Neuronal stem cell (in vitro differentiated cells): ENCODE measurements around the gene AHRR.
A peak's percentile ranks its signal among the peaks of the same experiment; 100 is the strongest.

Experiments used
- DNase-seq: peaks from one replicate; pipeline ENCODE4 v3.0.0-alpha.2; 2013; ENCODE audit warnings: low spot score
- H2AFZ ChIP-seq: one replicate; pipeline ENCODE4 v1.6.1; 2013; ENCODE audit warnings: mild to moderate bottlenecking, low read length, inconsistent platforms
- H2AK5ac ChIP-seq: 2 replicates; pipeline ENCODE4 v1.6.1; 2013; ENCODE audit warnings: low read depth, mild to moderate bottlenecking, inconsistent platforms, low read length, moderate library complexity, mixed read lengths
- H2BK120ac ChIP-seq: 2 replicates; pipeline ENCODE4 v1.6.1; 2013; ENCODE audit warnings: low read depth, mild to moderate bottlenecking, inconsistent platforms, low read length, moderate library complexity, mixed read lengths
- H2BK12ac ChIP-seq: one replicate; pipeline ENCODE4 v1.6.1; 2013; ENCODE audit warnings: low read length, inconsistent platforms
- H2BK15ac ChIP-seq: 2 replicates; pipeline ENCODE4 v1.6.1; 2013; ENCODE audit warnings: mild to moderate bottlenecking, low read length, inconsistent platforms, mixed read lengths
- H2BK5ac ChIP-seq: one replicate; pipeline ENCODE4 v1.6.1; 2013; ENCODE audit warnings: inconsistent platforms, mild to moderate bottlenecking, low read length, moderate library complexity
- H3K14ac ChIP-seq: one replicate; pipeline ENCODE4 v1.6.1; 2013; ENCODE audit warnings: low read length, inconsistent platforms
- H3K18ac ChIP-seq: 2 replicates; pipeline ENCODE4 v1.6.1; 2013; ENCODE audit warnings: low read length, inconsistent platforms
- H3K23ac ChIP-seq: 2 replicates; pipeline ENCODE4 v1.6.1; 2013; ENCODE audit warnings: low read depth, mild to moderate bottlenecking, mixed read lengths, low read length, inconsistent platforms; ENCODE audit not compliant: poor library complexity
- H3K27ac ChIP-seq: replicated peaks from 3 replicates; pipeline ENCODE4 v1.5.1; 2013; ENCODE audit warnings: low read length, inconsistent platforms
- H3K27me3 ChIP-seq, 3 experiments: 2 replicates each; pipeline ENCODE4 v1.6.1; 2013; ENCODE audit warnings: low read length in 3 of 3, mild to moderate bottlenecking in 2 of 3, inconsistent platforms in 1 of 3, low read depth in 1 of 3, mixed read lengths in 1 of 3, moderate library complexity in 1 of 3; ENCODE audit not compliant: control insufficient read depth in 3 of 3, insufficient read depth in 3 of 3
- H3K36me3 ChIP-seq, 2 donors: replicated peaks in 1 of 2; 2 replicates each; pipeline ENCODE4 v1.6.1; 2013; ENCODE audit warnings: low read length in 2 of 2; ENCODE audit not compliant: control insufficient read depth in 2 of 2, insufficient read depth in 2 of 2
- H3K4ac ChIP-seq: 2 replicates; pipeline ENCODE4 v1.6.1; 2013; ENCODE audit warnings: inconsistent platforms, mild to moderate bottlenecking, low read length, moderate library complexity
- H3K4me1 ChIP-seq, 2 donors: 1 replicate in 1 of 2; 2 replicates in 1 of 2; pipeline ENCODE4 v1.6.1; 2013; ENCODE audit warnings: low read length in 2 of 2, low read depth in 1 of 2; ENCODE audit not compliant: control insufficient read depth in 2 of 2, insufficient read depth in 1 of 2
- H3K4me2 ChIP-seq: one replicate; pipeline ENCODE4 v1.6.1; 2013; ENCODE audit warnings: mild to moderate bottlenecking, low read length, inconsistent platforms; ENCODE audit not compliant: insufficient read depth, poor library complexity, severe bottlenecking
- H3K4me3 ChIP-seq, 2 donors: 2 replicates each; pipeline ENCODE4 v1.5.1; 2013; ENCODE audit warnings: low read length in 2 of 2, mild to moderate bottlenecking in 2 of 2, inconsistent platforms in 1 of 2, moderate library complexity in 1 of 2
- H3K79me1 ChIP-seq: one replicate; pipeline ENCODE4 v1.6.1; 2013; ENCODE audit warnings: low read depth, mild to moderate bottlenecking, inconsistent platforms, low read length, moderate library complexity
- H3K9ac ChIP-seq: one replicate; pipeline ENCODE4 v1.6.1; 2013; ENCODE audit warnings: mild to moderate bottlenecking, low read depth, low read length, inconsistent platforms; ENCODE audit not compliant: poor library complexity
- H3K9me3 ChIP-seq, 2 donors: replicated peaks in 1 of 2; 2 replicates each; pipeline versions ENCODE3 to v1.6.1; 2013; ENCODE audit warnings: low read length in 2 of 2, mild to moderate bottlenecking in 2 of 2, inconsistent platforms in 1 of 2, low read depth in 1 of 2, mixed read lengths in 1 of 2, moderate library complexity in 1 of 2; ENCODE audit not compliant: control insufficient read depth in 2 of 2, insufficient read depth in 1 of 2
- H4K8ac ChIP-seq: one replicate; pipeline ENCODE4 v1.6.1; 2013; ENCODE audit warnings: low read depth, mild to moderate bottlenecking, inconsistent platforms, low read length, moderate library complexity
- H4K91ac ChIP-seq: one replicate; pipeline ENCODE4 v1.6.1; 2013; ENCODE audit warnings: low read length, low read depth, mild to moderate bottlenecking, inconsistent platforms; ENCODE audit not compliant: poor library complexity
- WGBS, 2 donors: extraction: QIAGEN DNeasy Blood & Tissue Kit; methylation state at CpG; one replicate each; pipeline ENCODE4 v1.1.7; 2013; ENCODE audit warnings: missing lambda C conversion rate in 2 of 2, mixed read lengths in 1 of 2; ENCODE audit not compliant: insufficient read length in 2 of 2, insufficient replicate concordance in 1 of 2; ENCODE audit errors: extremely low coverage in 2 of 2; 5-methylcytosine and 5-hydroxymethylcytosine counted together

AHRR gene

DNA sequence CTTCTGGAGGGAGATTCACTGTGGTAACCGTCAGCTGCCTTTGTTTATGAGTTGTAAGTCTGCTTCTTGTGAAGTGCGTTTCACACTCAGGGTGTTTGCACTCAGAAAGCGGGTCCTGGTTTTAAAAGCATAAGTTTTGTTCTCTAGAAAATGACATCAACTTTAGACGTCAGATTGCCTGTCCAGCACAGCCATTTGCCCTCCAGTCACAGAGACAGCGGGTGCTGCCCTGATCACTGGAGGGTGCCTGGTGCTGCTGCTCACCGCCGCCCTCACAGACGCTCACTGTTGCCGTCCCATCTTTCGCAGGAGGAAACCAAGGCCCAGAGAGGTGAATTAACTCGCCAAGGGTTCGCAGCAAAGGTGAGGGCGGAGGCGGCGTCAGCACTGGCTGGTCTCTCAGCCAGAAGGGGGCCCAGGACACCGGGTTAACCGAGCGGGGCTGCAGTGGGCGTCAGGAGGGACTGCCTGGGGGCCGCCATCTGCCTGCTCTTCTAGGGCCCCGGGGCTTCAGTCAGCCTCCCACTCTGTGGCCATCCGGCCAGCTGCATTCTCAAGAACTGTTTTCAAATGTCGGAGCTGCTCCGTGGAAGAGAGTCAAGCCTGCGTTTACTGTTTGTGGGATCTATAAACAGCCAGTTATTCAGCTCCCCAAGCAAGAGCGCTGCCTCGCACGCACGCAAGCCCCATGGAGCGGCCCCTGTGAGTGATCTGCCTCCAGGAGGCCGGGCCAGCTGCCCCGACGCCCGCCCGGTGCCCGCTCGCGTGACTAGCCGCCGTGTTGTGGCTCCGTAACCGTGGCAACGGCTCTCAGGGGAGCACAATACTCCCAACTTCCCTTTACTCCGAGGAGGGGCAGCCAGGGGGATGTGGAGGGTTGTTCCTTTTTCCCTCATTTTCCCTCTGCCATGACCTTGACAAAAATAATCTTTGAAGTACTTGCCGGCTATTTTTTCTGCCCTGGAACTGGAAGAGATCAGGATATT, 78.1 kb downstream of the AHRR start:
- peak overlapping the region; percentile 84 for H4K8ac ChIP-seq
- peak; percentile 80 for DNase-seq
- H3K4me2 ChIP-seq = no peak overlapping the region
- peaks cover 16 to 27% of the 10 kb centered on the region in 2 donors for H3K4me1 ChIP-seq
- no peaks in the 10 kb centered on the region for H3K36me3 ChIP-seq
- H3K27ac ChIP-seq = no peak overlapping the region
- peak overlapping the region; percentile 98 for H4K91ac ChIP-seq
- no peaks in the 10 kb centered on the region for H3K27me3 ChIP-seq
- peak overlapping the region; percentile 100 for H2BK12ac ChIP-seq
- peaks cover under 1% of the 10 kb centered on the region for H3K79me1 ChIP-seq
- H3K18ac ChIP-seq = peak overlapping the region; percentile 98
- peak overlapping the region; percentile 82 for H2BK15ac ChIP-seq
- H2AFZ ChIP-seq = peak overlapping the region; percentile 78
- no peaks in the 10 kb centered on the region for H3K9me3 ChIP-seq
- H2BK5ac ChIP-seq = peak overlapping the region; percentile 35
- peak overlapping the region; percentile 47 for H3K14ac ChIP-seq
- no CpG with 5 or more reads among the region's 45 CpGs for WGBS, 2 donors
- H3K23ac ChIP-seq = no peak overlapping the region
- H2BK120ac ChIP-seq = peak overlapping the region; percentile 77
- peak overlapping the region; percentile 98 for H2AK5ac ChIP-seq
- H3K9ac ChIP-seq = peak overlapping the region; percentile 57
- no peak overlapping the region for H3K4me3 ChIP-seq
- H3K4ac ChIP-seq = no peak overlapping the region

DNA sequence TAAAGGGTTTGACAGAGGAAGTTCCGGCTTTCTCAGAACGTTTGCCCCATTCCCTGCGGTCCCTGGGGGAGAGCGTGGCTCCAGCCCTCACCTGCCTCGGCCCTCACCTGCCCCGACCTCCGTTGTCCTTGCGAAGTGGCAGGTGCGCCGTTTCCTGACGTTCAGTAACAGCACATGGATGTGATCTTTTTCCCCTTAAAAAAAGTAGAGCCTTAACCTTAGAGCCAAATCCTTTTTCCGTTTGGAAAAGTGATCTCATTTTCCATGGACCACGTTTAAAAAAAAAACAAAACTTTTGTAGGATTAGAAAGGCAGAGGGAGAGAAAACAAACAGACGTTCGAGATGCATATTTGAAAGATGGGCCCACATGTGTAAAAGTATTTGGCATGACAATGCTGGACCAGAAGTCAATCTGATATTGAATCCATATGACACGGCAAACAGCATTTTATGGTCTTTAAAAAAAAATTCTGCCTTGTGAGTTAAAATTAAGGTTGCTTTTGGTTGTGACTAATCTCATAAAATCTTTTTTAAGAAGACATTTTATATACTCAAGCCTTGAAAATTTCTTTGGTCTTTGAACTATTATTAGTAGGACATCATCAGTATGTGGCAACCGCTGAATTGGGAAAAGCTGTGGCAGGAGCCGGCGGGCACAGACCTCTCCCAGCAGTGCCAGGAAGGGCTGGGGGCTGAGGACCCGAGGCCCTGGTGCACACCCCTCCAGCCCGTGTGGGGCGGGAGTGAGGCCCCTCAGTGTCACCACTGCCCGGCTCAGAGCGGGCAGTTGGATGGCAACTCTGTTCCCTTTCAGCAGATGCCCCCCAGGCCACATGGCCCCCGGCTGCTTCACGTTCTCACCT, 79.0 kb downstream of the AHRR start:
- no peaks in the 10 kb centered on the region for H3K27me3 ChIP-seq
- no peak overlapping the region for H2BK5ac ChIP-seq
- H3K4ac ChIP-seq = no peak overlapping the region
- H3K4me1 ChIP-seq = peaks cover 14 to 18% of the 10 kb centered on the region in 2 donors
- peak overlapping the region; percentile 41 for H2BK15ac ChIP-seq
- H4K8ac ChIP-seq = no peak overlapping the region
- peak overlapping the region; percentile 98 for H2AK5ac ChIP-seq
- H3K23ac ChIP-seq = no peak overlapping the region
- H3K27ac ChIP-seq = no peak overlapping the region
- no CpG with 5 or more reads among the region's 26 CpGs for WGBS, 2 donors
- peak overlapping the region; percentile 78 for H2AFZ ChIP-seq
- no peak overlapping the region for H3K9ac ChIP-seq
- H3K4me2 ChIP-seq = no peak overlapping the region
- peak overlapping the region; percentile 12 for H4K91ac ChIP-seq
- H3K14ac ChIP-seq = peak overlapping the region; percentile 25
- H3K18ac ChIP-seq = peak overlapping the region; percentile 92
- peak overlapping the region; percentile 88 for H2BK120ac ChIP-seq
- no peak for DNase-seq
- H3K9me3 ChIP-seq = no peaks in the 10 kb centered on the region
- H3K36me3 ChIP-seq = no peaks in the 10 kb centered on the region
- peak overlapping the region; percentile 99 for H2BK12ac ChIP-seq
- H3K4me3 ChIP-seq = no peak overlapping the region
- no peaks in the 10 kb centered on the region for H3K79me1 ChIP-seq

DNA sequence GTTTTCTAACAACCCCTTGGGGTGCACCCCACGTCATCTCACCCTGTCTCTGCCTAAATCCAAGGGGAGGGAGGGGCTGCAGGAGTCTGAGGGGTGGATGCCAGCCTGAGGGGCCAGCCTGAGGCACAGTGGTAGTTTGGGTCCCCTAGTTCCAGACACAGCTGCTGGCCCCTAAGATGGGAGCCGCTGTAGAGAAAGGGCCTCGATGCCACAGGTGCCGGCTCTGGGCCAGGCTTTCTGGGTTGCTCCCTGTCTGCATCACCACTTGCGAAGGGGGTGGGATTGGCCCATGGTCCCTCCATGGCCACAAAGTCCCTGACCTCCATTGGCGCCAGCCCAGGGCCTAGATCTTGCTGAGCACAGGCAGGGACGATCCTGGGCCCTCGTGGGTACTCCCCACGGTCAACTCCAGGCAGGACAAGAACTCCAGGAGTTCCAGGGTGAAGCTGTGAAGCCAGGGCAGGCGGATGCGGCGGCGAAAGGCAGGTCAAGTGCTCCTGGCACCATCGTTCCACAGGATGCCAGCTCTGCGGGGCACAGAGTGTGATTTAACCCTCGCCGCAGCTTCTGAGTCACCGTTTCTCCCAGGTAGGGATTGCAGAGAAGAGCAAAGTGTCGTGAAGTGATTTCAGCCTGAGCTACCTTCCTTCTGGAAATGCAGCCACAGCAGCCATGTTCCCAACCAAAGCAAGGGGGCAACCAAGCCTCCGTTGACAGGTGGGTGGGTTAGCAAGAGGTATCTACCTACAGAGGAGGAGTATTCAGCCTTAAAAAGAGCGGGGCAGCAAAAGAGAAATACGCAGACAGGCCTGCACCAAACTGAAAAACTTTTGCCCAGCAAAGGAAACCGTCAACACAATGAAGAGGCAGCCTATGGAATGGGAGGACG, 79.9 kb downstream of the AHRR start:
- Histone ChIP-seq H3K36me3 (no peaks in the 10 kb centered on the region), H2AK5ac (peak overlapping the region; percentile 98), H2BK15ac (peak overlapping the region; percentile 0), H2BK120ac (peak overlapping the region; percentile 88), H3K27me3 (no peaks in the 10 kb centered on the region), H3K27ac (no peak overlapping the region), H3K18ac (peak overlapping the region; percentile 90), H4K8ac (no peak overlapping the region), H3K4me2 (no peak overlapping the region), H3K9me3 (no peaks in the 10 kb centered on the region), H3K4me3 (no peak overlapping the region), H2AFZ (no peak overlapping the region), H3K4me1 (peaks cover 14 to 22% of the 10 kb centered on the region in 2 donors), H3K9ac (no peak overlapping the region), H2BK5ac (no peak overlapping the region), H3K4ac (no peak overlapping the region), H2BK12ac (peak overlapping the region; percentile 99), H4K91ac (peak overlapping the region; percentile 47), H3K79me1 (no peaks in the 10 kb centered on the region), H3K23ac (no peak overlapping the region), H3K14ac (peak overlapping the region; percentile 25)
- WGBS, 2 donors = no CpG with 5 or more reads among the region's 24 CpGs
- DNase-seq = no peak
